SKM-1 (cell line): Measurements from ENCODE around the gene CALD1.

Experiments
- DNase-seq: peaks from one replicate; lab custom pipeline; 2025; ENCODE audit not compliant: unreplicated experiment; lab: John Stamatoyannopoulos, UW

The CALD1 gene

GRCh38 chr7:134991469-134992339 lies 212.3 kb downstream of the CALD1 start:
- no peak for DNase-seq

DNA sequence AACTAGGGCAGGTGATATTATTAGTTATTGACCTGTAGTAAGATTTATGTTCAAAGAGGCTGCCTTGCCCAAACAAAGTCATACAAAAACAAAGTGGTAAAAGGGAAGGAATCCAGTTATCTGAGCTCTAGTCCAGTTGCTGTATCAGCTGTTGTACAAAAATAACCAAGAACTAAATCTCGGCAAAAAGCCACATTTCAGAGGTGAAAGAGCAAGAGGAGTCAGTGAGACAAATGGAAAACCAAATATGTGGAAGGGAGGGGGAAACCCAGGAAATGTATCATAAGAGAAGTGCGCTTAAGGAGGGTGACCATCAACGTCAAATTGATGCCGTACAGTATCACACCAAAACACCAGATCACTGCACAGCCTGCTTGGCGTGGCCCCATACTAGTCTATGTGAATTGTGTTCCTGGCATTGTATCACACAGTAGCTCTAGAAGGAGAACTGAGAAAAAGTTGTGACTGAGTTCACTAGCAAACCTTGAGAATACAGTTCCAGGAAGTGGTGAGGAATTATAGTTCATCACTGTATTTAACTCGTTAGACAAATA lies 213.3 kb downstream of the CALD1 start:
- DNase-seq: no peak

- DNase-seq: no peak
These were observed 214.5 kb downstream of the CALD1 start for GRCh38 chr7:134993877-134994456.

DNA sequence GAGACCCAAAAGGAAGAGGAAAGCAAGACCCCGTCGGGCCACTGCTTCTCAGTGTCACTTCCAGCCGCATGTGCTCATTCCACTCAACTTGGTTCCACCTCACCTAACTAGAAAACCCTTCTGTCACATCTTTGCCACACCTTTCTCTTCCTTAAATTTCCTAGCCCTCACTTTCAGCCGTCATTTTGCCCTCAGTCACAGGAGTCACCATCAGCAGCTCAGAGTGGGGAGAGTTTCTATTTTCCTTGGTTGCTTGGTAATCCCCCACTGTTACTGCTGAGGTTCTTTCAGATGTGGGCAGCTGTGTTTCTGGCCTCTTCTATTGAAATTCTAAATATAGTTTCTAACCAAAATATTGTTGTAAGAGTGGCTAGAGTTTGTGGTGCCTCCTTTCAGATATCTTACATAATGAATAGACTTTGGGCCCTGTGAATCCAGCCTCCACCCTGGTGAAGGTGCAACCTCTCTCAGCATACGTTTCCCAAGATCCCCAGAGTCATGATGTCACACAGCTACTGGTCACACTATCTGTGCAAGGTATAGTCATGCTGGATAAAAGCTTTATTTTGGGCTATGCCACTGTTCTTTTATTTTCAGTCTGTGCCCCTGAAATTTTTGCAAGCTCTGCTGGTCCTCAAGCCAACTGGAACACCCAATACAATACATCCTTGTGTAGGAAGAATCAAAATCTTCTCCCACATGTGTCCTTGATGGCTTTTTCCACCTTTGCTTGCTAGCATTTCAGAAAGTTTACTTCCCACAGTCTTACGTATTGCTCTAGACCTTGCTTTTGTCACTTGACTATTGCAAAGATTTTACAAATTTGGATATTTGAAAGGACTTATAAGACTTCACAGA lies 216.0 kb downstream of the CALD1 start:
- no peak for DNase-seq

DNA sequence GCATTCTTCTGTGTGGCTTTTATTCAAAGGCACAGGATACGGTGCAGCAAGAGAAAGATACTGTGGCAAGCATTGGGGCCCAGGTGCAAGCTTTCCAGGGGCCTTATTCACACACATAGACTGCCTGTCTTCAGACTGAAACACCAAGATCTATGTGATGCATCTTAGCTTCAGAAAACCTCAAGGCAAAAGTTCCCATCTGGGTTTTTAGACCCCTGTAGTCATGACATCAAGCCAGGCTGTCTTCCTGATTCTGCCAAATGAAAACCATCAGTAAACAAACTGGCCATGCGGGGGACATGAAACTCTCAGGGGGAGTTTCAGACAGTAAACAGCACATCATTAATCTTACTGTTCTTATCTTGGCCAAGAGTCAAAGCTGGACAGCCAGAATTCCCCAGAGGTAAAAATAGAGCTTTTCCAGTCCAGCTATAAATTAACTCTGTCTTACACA lies 216.7 kb downstream of the CALD1 start:
- no peak for DNase-seq

DNA sequence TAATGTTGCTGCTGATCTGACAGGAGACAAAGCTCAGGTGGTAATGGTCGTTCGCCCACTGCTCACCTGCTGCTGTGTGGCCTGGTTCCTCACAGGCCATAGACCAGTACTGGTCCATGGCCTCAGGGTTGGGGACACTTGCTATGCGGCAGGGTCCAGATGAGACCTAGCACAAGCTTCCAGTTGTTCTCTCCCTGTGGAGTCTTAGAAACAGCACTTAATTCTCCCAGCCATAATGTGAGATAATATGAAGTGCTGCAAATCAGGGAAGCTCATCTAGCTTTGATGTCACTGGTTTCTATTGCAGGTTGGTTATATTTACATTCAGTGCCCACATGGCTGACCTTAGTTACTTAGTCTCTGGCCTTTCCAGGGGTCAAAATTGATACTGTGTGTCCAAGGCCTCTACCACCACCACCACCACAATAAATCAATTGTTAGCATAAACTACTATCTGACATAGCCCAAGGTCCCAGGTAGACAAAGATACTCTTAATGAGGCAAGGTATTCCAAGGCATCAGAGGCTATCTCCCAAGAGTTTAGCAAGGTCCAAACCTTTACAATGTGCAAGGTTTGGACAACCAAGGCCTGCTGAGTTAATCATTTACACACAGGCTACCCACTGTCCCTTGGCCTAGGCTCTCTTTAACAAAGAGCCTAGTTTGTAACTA lies 217.9 kb downstream of the CALD1 start:
- DNase-seq: no peak

DNA sequence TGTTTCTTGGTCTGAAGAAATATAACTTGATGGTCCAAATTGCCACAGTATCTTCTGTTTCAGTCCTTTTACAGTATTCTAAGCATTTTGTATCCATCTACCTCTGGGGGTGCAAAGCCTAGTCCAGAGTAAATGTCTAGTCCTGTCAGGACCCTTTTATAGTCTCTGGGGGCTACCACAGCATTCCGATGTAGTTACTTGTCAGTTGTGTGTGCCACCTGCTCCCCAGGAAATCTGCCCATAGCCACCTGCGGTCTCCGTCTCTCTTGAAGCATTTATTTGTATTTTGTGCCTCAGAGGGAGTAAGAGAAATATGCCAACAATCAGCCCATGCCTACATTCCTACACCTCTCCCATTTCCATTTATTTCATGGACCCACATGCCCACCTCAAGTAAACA lies 219.7 kb downstream of the CALD1 start:
- DNase-seq: no peak

DNA sequence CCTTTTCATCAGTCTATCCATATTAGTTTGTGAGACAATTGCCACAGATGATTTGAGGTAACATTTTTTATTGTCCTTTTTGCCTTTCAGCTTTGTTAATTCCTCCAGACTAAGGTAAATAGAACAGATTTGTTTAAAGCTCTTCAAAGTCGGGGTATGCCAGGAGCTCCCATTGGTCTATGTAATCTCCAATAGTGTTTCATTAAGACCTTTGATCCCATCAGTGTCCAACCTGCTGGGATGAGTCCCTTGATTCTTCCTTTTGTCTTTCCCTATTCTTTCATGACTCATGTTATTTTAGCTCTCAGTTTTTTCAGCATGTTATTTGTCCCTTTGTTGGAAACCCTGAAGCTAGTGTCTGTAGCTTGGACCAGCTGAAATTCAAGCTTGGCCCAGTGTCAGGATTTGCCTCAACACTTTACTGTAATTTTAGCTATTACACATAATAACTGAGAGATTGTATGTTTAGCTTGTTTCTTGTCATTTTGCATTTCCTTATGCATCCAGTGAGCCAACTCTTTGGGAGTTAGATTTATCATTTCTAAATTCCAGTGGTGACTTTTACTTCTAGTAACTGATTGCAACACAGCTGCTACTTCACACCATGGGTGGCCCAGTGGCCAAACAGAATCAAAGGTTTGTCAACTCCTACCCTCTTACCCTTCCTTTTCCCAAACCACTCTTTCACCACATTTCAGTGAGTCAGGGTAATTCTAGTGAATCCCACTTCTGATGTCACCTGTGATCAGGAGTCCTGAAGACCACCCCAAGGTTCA lies 222.1 kb downstream of the CALD1 start:
- DNase-seq: no peak

- DNase-seq: no peak
These were observed 232.8 kb downstream of the CALD1 start for GRCh38 chr7:135012229-135012628.
